Measurements from ENCODE around the gene ANKRD17.
"Not testable (repeated sequence)": the region's sequence is repeated elsewhere in the genome, so short reads cannot be mapped to it uniquely, and the experiment has no call there.

ANKRD17 gene

GRCh38 chr4:73247100-73247499 is 11.5 kb downstream of the ANKRD17 start:
- DNase-seq, result no peak

DNA sequence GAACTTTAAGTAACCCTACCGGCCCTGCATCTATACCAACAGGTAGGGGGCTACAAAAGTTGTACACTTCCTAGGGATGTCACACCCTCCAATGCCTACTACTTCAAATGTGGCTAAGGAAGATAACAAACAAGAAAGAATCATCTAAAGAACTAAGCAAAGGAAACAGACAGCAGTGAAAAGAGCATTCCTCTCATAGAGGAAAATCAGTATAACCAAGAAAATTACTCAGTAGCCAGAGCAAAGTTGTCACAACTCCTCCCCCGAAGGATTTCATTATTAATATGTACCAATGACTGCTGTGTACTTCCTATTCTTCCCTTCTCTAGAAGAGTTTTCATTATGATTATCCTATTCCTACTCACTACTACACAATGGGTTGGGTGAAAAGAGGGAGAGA is 12.6 kb downstream of the ANKRD17 start:
- no peak for DNase-seq

DNA sequence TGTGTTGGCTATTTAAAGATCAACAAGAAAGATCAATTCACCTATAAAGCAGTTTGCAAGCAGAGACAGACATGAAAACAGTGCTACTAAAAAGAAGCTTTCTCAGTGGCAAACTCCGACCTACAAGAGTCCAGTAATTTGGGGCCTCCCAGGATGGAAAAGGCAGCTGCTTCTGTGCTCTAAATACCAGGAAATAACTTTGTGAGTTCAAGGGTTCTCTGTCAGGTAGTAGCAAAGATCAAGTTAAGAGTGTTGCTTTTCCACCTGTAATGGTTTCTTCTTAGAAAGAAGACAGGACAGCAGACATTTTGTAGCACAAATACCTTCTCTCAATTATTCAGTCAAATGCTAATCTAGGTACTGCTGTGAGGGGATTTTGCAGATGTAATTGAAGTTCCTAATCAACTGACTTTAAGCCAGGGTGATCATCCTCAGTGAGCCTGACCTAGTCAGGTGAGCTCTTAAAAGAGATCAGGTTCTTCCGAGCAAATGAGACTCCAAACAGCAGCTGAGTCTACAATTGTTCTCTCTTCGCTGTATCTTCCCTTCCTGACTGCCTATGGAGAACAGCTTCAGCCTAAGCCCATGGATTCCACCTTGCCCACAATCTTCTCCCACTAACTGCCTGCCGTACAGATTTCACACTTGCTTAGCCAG is 13.5 kb downstream of the ANKRD17 start:
- DNase-seq, result no peak

DNA sequence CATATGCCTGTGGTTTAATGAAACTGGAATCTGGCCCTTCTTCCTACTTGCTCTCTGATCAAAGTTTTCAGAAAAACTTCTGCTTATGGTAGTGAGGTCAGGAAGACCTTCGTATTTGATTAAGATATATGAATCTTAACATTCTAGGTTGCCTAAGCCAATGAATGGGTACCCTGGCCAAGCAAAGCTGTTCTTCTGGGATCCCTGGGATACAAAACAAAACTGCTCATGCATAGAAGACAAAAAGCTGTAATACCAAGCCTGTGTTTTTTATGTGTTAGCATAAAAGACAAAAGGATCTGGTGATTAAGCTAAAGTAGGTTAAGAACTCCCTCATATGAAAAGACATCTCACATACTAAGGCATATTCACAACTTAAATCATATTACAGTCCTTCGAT is 21.6 kb downstream of the ANKRD17 start:
- no peak for DNase-seq

DNA sequence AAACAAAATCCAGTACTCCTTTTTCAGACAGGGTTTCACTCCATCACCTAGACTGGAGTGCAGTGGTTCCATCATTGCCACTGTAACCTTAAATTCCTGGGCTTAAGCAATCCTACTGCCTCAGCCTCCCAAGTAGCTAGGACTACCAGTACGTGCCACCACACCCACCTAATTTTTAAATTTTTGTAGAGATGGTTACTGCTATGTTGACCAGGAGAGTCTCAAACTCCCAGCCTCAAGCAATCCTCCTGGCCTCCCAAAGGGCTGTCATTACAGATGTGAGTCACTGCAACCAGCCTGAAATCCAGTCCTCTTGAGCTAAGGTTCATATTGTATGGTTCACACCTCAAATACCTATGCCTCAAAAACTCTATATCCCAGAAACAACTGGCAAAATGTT is 22.4 kb downstream of the ANKRD17 start:
- DNase-seq, result no peak

DNA sequence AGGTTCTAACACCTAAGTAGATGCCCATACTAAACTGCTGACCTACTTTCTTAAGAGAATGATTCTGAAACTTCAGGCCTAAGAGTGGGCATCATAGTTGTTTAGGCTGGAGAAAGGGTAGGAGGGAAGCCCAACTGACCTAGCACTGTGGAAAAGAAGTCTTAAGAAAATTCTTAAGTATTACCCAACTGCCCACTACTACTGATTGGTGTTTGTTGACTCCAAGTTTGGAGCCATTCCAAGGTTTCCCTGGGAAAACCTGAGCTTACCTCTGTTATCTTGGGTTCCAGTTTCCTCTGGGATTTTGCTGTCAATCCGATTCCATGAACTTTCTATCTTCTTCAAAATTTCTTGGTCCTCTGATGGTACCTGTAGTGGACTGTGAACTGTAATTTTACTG is 23.9 kb downstream of the ANKRD17 start:
- DNase-seq, result no peak

DNA sequence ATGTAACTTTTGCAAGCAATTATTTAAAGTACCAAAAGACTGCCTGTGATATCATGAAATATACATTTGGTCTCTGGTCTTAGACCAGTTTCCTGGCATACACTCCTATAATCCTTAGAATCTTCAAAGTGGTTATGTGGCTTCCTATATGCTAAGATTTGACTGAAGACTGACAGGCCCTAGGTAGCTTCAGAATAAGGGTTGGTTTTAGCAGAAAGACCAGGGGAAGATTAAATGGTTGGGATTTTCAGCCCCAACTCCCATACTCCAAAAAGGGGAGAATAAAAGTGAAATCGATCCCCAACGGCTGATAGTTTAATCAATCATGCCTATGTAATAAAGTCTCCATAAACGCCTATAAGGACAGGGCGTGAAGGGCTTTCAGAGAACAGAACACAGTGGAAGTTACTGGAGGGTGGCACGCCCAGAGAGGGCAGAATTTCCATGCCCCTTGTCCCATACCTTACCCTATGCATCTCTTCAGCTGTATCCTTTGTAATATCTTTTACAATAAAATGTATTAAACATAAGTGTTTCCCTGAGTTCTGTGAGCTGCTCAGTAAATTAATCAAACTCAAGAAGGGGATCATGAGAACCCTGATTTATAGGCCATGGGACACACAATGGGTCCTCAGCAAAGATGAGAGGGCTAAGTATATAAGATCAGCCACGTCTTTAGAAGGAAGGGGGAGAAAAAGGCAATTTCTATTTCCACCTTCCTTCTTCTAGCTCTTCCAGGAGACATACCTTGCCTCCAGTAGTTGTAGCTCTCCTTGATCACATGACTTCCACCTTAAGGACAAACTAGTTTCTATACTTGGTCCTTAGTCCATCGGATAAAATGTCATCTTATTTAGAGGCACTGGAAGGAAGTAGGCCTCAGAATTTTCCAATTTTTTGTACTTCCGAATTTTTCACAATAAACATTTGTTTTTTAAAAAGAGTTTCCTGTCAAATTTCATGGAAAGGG is 26.8 kb downstream of the ANKRD17 start:
- DNase-seq, result no peak

DNA sequence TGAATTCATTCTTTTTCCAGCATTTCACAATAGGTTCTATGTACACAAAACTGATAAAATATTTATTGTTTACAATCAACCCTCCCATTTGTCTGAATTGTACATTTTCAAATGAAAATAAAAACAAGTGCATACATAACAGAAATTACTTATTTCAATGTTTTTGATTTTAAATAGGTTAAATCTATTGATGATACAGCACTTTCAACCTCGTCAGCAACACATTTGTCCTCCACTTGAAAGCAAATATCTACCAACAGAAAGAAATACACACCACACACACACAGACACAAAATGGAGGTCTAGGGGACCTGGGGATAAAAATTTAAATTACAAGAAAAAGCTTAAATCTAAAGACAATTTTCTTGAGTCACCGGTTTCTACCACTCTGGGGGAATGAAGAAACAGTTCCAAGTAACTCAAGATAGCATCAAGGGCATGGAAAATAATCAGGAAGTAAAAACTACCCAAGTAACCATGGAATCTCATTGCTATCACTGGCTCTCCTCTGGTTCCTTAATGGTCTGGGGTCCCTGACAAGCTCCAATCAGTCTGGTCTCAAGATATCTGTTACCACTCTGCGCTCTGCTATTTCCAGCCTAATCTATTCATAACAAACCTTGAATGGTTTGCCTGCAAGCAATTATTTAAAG is 27.6 kb downstream of the ANKRD17 start:
- no peak for DNase-seq

DNA sequence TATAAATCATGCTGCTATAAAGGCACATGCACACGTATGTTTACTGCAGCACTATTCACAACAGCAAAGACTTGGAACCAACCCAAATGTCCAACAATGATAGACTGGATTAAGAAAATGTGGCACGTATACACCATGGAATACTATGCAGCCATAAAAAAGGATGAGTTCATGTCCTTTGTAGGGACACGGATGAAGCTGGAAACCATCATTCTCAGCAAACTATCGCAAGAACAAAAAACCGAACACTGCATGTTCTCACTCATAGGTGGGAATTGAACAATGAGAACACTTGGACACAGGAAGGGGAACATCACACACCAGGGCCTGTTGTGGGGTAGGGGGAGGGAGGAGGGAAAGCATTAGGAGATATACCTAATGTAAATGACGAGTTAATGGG is 29.8 kb downstream of the ANKRD17 start:
- not testable (repeated sequence) for DNase-seq

DNA sequence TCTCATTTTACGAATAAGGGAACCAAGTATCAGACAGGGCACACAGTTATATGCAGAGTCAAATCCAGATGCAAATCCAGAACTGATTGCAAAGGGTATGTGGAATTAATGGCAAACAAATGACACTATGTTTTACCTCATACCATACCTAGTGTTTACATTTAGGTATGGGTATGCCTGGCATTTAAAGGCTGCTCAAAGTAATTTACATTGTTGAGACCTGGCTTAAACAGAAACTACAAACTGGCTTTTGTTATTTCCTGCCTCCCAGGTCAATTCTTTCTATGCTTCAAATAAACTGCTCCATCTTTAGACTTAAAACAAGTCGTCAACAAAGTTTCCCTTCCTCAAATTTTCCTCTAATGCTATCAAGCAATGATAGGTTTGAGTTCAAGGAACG is 33.7 kb downstream of the ANKRD17 start:
- no peak for DNase-seq

DNA sequence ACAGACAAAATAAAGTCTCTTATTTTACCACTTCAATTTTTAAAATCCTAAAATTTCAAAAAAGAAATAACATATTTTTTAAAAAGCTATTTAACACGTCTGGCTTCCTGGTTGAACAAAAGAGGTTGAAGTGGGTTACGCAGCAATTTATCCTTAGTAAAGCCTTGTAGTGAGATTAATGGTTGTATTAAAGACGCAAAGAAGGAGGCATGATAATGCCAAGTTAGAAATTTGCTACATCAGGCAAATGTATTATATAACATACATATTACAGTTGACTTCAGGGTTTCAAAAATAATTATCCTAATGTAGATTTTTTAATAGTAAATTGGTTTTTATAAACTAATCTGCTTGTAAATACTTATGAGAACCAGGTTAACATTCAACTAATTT is 35.3 kb downstream of the ANKRD17 start:
- no peak for DNase-seq

DNA sequence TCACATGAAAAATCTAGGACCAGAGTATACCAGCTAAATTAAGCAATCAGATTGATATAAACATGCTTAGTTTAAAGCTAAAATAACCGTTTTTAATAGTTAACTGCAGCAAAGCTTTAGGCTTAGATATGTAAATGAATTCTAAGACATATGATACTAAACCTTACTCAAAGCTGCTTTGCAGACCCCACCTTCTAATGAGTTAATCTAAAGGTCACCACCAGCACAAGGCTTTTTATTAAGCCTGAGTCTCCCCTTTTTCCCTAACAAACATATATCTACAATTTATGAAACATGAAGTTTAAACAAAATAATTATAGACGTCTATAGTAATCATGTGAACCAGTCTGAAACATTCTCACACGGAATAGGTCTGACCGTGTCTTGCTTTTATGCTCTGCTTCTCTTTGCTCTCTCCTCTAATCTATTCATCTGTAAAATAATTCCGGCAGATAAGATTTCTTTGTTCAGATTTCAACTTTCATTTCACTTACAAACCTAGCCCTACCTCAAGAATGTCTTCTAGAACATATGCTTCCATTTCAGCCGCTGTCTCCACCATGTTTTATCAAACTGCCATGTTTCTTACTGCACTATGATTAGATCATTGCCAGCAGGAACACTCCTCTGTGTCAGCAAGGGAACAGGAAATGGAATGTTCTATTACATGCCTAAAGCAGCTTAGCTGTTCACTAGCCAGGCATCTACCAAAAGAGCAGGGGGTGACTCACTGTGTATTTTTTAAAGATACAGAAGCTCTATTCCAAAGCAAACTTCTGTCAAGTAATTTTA is 35.9 kb downstream of the ANKRD17 start:
- DNase-seq, result peak; percentile 42

GRCh38 chr4:73221734-73222133 is 36.9 kb downstream of the ANKRD17 start:
- no peak for DNase-seq

GRCh38 chr4:73220815-73221214 is 37.8 kb downstream of the ANKRD17 start:
- no peak for DNase-seq

GRCh38 chr4:73213916-73214653 is 44.5 kb downstream of the ANKRD17 start:
- DNase-seq, result no peak

GRCh38 chr4:73212982-73213730 is 45.4 kb downstream of the ANKRD17 start:
- DNase-seq, result no peak

GRCh38 chr4:73211968-73212367 is 46.6 kb downstream of the ANKRD17 start:
- DNase-seq, result no peak

GRCh38 chr4:73208376-73208775 is 50.2 kb downstream of the ANKRD17 start:
- no peak for DNase-seq

- no peak for DNase-seq
These were observed 52.4 kb downstream of the ANKRD17 start for GRCh38 chr4:73206236-73206635.

- DNase-seq, result no peak
These were observed 53.1 kb downstream of the ANKRD17 start for GRCh38 chr4:73205482-73205881.

GRCh38 chr4:73203976-73204375 is 54.6 kb downstream of the ANKRD17 start:
- DNase-seq, result not testable (repeated sequence)

Data from activated naive CD4-positive, alpha-beta T cell treated with Interleukin-2 at 50 U/mL for 16 hours (primary cell).